Upper lobe of left lung (tissue), 4 donors: ENCODE data around the gene MAP4K1.

ENCODE experiments used
- POLR2AphosphoS5 ChIP-seq, 2 donors: sonication (generic); formaldehyde crosslinking; IDR thresholded peaks; one replicate each; pipeline ENCODE4 v1.5.1; 2017; ENCODE audit warnings: antibody characterized with exemption in 2 of 2
- TF ChIP-seq, protein P1 (sequence below), 6 experiments: fragments of 450-650 bp in 4 of 6; fragments of 200-600 bp in 2 of 6; sonication (generic) in 2 of 6; IDR thresholded peaks; one replicate each; pipeline ENCODE4 v1.5.1; 2016 to 2019; ENCODE audit warnings: antibody characterized with exemption in 6 of 6

GRCh38 chr19:38599722-38600121, 18.0 kb downstream of the MAP4K1 start:
- no peak for TF ChIP-seq POLR2AphosphoS5 (IDR thresholded peaks at IDR 0.05)
- TF ChIP-seq, protein P1, sequence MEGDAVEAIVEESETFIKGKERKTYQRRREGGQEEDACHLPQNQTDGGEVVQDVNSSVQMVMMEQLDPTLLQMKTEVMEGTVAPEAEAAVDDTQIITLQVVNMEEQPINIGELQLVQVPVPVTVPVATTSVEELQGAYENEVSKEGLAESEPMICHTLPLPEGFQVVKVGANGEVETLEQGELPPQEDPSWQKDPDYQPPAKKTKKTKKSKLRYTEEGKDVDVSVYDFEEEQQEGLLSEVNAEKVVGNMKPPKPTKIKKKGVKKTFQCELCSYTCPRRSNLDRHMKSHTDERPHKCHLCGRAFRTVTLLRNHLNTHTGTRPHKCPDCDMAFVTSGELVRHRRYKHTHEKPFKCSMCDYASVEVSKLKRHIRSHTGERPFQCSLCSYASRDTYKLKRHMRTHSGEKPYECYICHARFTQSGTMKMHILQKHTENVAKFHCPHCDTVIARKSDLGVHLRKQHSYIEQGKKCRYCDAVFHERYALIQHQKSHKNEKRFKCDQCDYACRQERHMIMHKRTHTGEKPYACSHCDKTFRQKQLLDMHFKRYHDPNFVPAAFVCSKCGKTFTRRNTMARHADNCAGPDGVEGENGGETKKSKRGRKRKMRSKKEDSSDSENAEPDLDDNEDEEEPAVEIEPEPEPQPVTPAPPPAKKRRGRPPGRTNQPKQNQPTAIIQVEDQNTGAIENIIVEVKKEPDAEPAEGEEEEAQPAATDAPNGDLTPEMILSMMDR (IDR thresholded peaks at IDR 0.05) = no peak
